GM19455 (cell line): ENCODE results near the gene MADCAM1.

Source experiments
- ATAC-seq: cut with Tn5 transposase; IDR thresholded peaks from one replicate; pipeline ENCODE4 v1.9.1; 2021; ENCODE audit not compliant: unreplicated experiment

The MADCAM1 gene

GRCh38 chr19:507286-508203 is 11.3 kb downstream of the MADCAM1 start, which contains the start of gene TPGS1:
Gene TPGS1 (plus strand): TSS chr19:507497. CDS start chr19:507507, 10 bp downstream.
- peak; percentile 57 for ATAC-seq

GRCh38 chr19:508204-509150 is 12.2 kb downstream of the MADCAM1 start:
- no peak for ATAC-seq

- no peak for ATAC-seq
Observed at GRCh38 chr19:510606-511100, 14.4 kb downstream of the MADCAM1 start.

- ATAC-seq, result no peak
Observed at GRCh38 chr19:511101-511851, 15.0 kb downstream of the MADCAM1 start.

GRCh38 chr19:512547-513365 is 16.5 kb downstream of the MADCAM1 start:
- no peak for ATAC-seq

GRCh38 chr19:513368-514165 is 17.3 kb downstream of the MADCAM1 start:
- ATAC-seq, result no peak

- ATAC-seq, result no peak
Observed at GRCh38 chr19:514166-514663, 17.9 kb downstream of the MADCAM1 start.

GRCh38 chr19:517721-518597 is 21.7 kb downstream of the MADCAM1 start:
- ATAC-seq, result no peak

- ATAC-seq, result no peak
Observed at GRCh38 chr19:518598-519231, 22.4 kb downstream of the MADCAM1 start.

- no peak for ATAC-seq
Observed at GRCh38 chr19:519449-519865, 23.2 kb downstream of the MADCAM1 start.

- no peak for ATAC-seq
Observed at GRCh38 chr19:522726-523125, 26.4 kb downstream of the MADCAM1 start.

GRCh38 chr19:524062-524674 is 27.9 kb downstream of the MADCAM1 start:
- ATAC-seq, result no peak

- ATAC-seq, result no peak
Observed at GRCh38 chr19:525029-525428, 28.7 kb downstream of the MADCAM1 start.

- no peak for ATAC-seq
Observed at GRCh38 chr19:525857-526419, 29.7 kb downstream of the MADCAM1 start.

- no peak for ATAC-seq
Observed at GRCh38 chr19:530134-531008, 34.1 kb downstream of the MADCAM1 start.
